H9 (cell line): Measurements from ENCODE around the gene GLRA2. TPM values are rescaled to one million over a fixed set of nuclear protein-coding genes. Genes with fewer than 3 reads are reported as not detected.

Experiments used
- DNase-seq: peaks from one replicate; pipeline ENCODE4 v3.0.0-alpha.2; 2017
- H2AFZ ChIP-seq: one replicate; pipeline ENCODE4 v1.6.1; 2013; ENCODE audit warnings: mild to moderate bottlenecking, low read length, control low read depth, moderate library complexity
- H2AK5ac ChIP-seq: 2 replicates; pipeline ENCODE4 v1.6.1; 2013; ENCODE audit warnings: low read length, control low read depth, mixed read lengths; ENCODE audit not compliant: insufficient read length
- H2BK120ac ChIP-seq: one replicate; pipeline ENCODE4 v1.6.1; 2013; ENCODE audit warnings: low read depth, mild to moderate bottlenecking, low read length, control low read depth, inconsistent platforms; ENCODE audit not compliant: poor library complexity, severe bottlenecking
- H2BK12ac ChIP-seq: 2 replicates; pipeline ENCODE4 v1.6.1; 2013; ENCODE audit warnings: low read length, control low read depth, mixed read lengths, low read depth; ENCODE audit not compliant: insufficient read length
- H2BK15ac ChIP-seq: 2 replicates; pipeline ENCODE4 v1.6.1; 2013; ENCODE audit warnings: low read depth, low read length, control low read depth
- H2BK20ac ChIP-seq: one replicate; pipeline ENCODE4 v1.6.1; 2013; ENCODE audit warnings: low read depth, mild to moderate bottlenecking, low read length, control low read depth, inconsistent platforms; ENCODE audit not compliant: poor library complexity, severe bottlenecking
- H2BK5ac ChIP-seq: 2 replicates; pipeline ENCODE4 v1.6.1; 2013; ENCODE audit warnings: low read length, control low read depth, mixed read lengths; ENCODE audit not compliant: insufficient read length
- H3K14ac ChIP-seq: 2 replicates; pipeline ENCODE4 v1.6.1; 2013; ENCODE audit warnings: low read length, control low read depth; ENCODE audit not compliant: insufficient read depth
- H3K18ac ChIP-seq: 2 replicates; pipeline ENCODE4 v1.6.1; 2013; ENCODE audit warnings: low read depth, mild to moderate bottlenecking, mixed read lengths, low read length, control low read depth; ENCODE audit not compliant: insufficient read length
- H3K23ac ChIP-seq: 2 replicates; pipeline ENCODE4 v1.6.1; 2013; ENCODE audit warnings: low read length, control low read depth, mixed read lengths, low read depth; ENCODE audit not compliant: insufficient read length
- H3K23me2 ChIP-seq: 2 replicates; pipeline ENCODE4 v1.6.1; 2013; ENCODE audit warnings: low read depth, mild to moderate bottlenecking, mixed read lengths, low read length, control low read depth; ENCODE audit not compliant: insufficient read length, poor library complexity, severe bottlenecking
- H3K27ac ChIP-seq: 2 replicates; pipeline ENCODE4 v1.5.1; 2013; ENCODE audit warnings: low read length, control low read depth, mixed read lengths, low read depth; ENCODE audit not compliant: insufficient read length
- H3K27me3 ChIP-seq: 2 replicates; pipeline ENCODE4 v1.6.1; 2013; ENCODE audit warnings: low read length, control low read depth, inconsistent platforms; ENCODE audit not compliant: insufficient read depth
- H3K4ac ChIP-seq: 2 replicates; pipeline ENCODE4 v1.6.1; 2013; ENCODE audit warnings: low read depth, mild to moderate bottlenecking, control low read depth, inconsistent platforms, low read length, moderate library complexity
- H3K4me1 ChIP-seq: 2 replicates; pipeline ENCODE4 v1.6.1; 2013; ENCODE audit warnings: low read length, control low read depth, inconsistent platforms; ENCODE audit not compliant: insufficient read depth
- H3K4me2 ChIP-seq: 2 replicates; pipeline ENCODE4 v1.6.1; 2013; ENCODE audit warnings: low read length, control low read depth, mixed read lengths; ENCODE audit not compliant: insufficient read length, insufficient read depth
- H3K56ac ChIP-seq: 2 replicates; pipeline ENCODE4 v1.6.1; 2013; ENCODE audit warnings: low read depth, mild to moderate bottlenecking, mixed read lengths, low read length, control low read depth; ENCODE audit not compliant: insufficient read length
- H3K79me1 ChIP-seq: 2 replicates; pipeline ENCODE4 v1.6.1; 2013; ENCODE audit warnings: low read depth, mild to moderate bottlenecking, moderate library complexity, low read length, control low read depth, inconsistent platforms; ENCODE audit not compliant: insufficient read depth, poor library complexity, severe bottlenecking
- H3K79me2 ChIP-seq: 2 replicates; pipeline ENCODE4 v1.6.1; 2013; ENCODE audit warnings: low read length, control low read depth, inconsistent platforms; ENCODE audit not compliant: insufficient read depth
- H3K9ac ChIP-seq: 2 replicates; pipeline ENCODE4 v1.6.1; 2013; ENCODE audit warnings: low read length, control low read depth, mixed read lengths; ENCODE audit not compliant: insufficient read length; ENCODE audit errors: extremely low read depth
- H3K9me3 ChIP-seq: one replicate; pipeline ENCODE4 v1.6.1; 2013; ENCODE audit warnings: low read depth, low read length, inconsistent platforms; ENCODE audit not compliant: control insufficient read depth
- H3T11ph ChIP-seq: one replicate; pipeline ENCODE4 v1.6.1; 2013; ENCODE audit warnings: mild to moderate bottlenecking, low read length, control low read depth, inconsistent platforms
- H4K20me1 ChIP-seq: one replicate; pipeline ENCODE4 v1.6.1; 2013; ENCODE audit not compliant: control insufficient read depth, insufficient read length, insufficient read depth
- H4K5ac ChIP-seq: 2 replicates; pipeline ENCODE4 v1.6.1; 2013; ENCODE audit warnings: low read depth, mild to moderate bottlenecking, mixed read lengths, low read length, control low read depth; ENCODE audit not compliant: insufficient read length
- H4K8ac ChIP-seq: replicated peaks from 2 replicates; pipeline ENCODE4 v1.6.1; 2013; ENCODE audit warnings: low read length, control low read depth, mixed read lengths, low read depth; ENCODE audit not compliant: insufficient read length
- H4K91ac ChIP-seq: 2 replicates; pipeline ENCODE4 v1.6.1; 2013; ENCODE audit warnings: low read depth, mild to moderate bottlenecking, moderate library complexity, mixed read lengths, low read length, control low read depth; ENCODE audit not compliant: insufficient read length
- H3K27ac Mint-ChIP-seq, 3 experiments: 2 replicates in 2 of 3; 3 replicates in 1 of 3; pipeline ENCODE4 v1.8.0; 2020 to 2021; ENCODE audit warnings: mixed read lengths in 3 of 3, mild to moderate bottlenecking in 1 of 3, moderate library complexity in 1 of 3
- H3K27me3 Mint-ChIP-seq: 2 replicates; pipeline ENCODE4 v1.8.0; 2021; ENCODE audit warnings: low read depth, mild to moderate bottlenecking, moderate library complexity, mixed read lengths
- H3K36me3 Mint-ChIP-seq, 3 experiments: 2 replicates in 2 of 3; 3 replicates in 1 of 3; pipeline ENCODE4 v1.8.0; 2020 to 2021; ENCODE audit warnings: low read depth in 3 of 3, mixed read lengths in 3 of 3; ENCODE audit not compliant: insufficient read depth in 1 of 3
- H3K4me1 Mint-ChIP-seq, 2 experiments: 2 replicates each; pipeline ENCODE4 v1.8.0; 2020; ENCODE audit warnings: mixed read lengths in 2 of 2
- H3K4me3 Mint-ChIP-seq, 2 experiments: 2 replicates in 1 of 2; 3 replicates in 1 of 2; pipeline ENCODE4 v1.8.0; 2020 to 2021; ENCODE audit warnings: mild to moderate bottlenecking in 2 of 2, mixed read lengths in 2 of 2, moderate library complexity in 1 of 2
- H3K9me3 Mint-ChIP-seq, 2 experiments: 2 replicates in 1 of 2; 3 replicates in 1 of 2; pipeline ENCODE4 v1.8.0; 2020; ENCODE audit warnings: mild to moderate bottlenecking in 2 of 2, mixed read lengths in 2 of 2, moderate library complexity in 1 of 2
- CTCF ChIP-seq: fragments of 200-600 bp; sonication (generic); conservative IDR thresholded peaks from 3 replicates; pipeline ENCODE4 v1.8.0; 2021; ENCODE audit warnings: antibody characterized with exemption, mild to moderate bottlenecking
- WGBS: extraction: QIAGEN DNeasy Blood & Tissue Kit; methylation state at CpG from one replicate; pipeline ENCODE4 v1.1.7; 2013; ENCODE audit warnings: missing lambda C conversion rate, low lambda C conversion rate, mixed read lengths; ENCODE audit not compliant: insufficient read length; ENCODE audit errors: extremely low coverage; 5-methylcytosine and 5-hydroxymethylcytosine counted together
- total RNA-seq: library from RNA; stranded (reverse); gene quantifications from 2 replicates; pipeline ENCODE4 v1.2.1, GENCODE V29; 2021

Gene GLRA2
- total RNA-seq, 1 experiment from 2014 or later, result not detected

DNA sequence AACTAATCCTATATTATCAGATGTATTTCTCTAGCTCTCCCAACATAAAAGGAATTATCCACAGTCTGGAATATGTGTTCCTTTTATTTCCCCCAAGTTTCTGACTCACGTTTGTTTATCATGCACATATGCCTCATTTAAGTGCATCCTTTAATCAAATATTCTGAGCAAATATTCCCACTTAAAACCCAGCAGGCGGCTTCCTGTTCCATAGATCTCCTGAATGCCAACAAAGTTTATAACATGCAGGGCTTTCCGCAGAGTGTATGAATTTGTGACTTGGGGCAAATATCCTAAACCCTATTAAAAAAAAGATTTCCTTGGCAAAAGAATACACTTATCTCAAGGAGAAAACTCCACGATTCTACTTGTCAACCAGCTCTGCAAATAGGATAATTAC, 16.9 kb downstream of the GLRA2 start:
- Histone ChIP-seq H3K27me3 (no peaks in the 10 kb centered on the region), H3K4me2 (no peak overlapping the region), H3K14ac (no peak overlapping the region), H3T11ph (no peak overlapping the region), H4K91ac (no peak overlapping the region), H3K79me2 (no peaks in the 10 kb centered on the region), H2BK5ac (no peak overlapping the region), H3K27ac (no peak overlapping the region), H3K9me3 (no peaks in the 10 kb centered on the region), H2BK120ac (no peak overlapping the region), H3K56ac (no peak overlapping the region), H3K4ac (no peak overlapping the region), H4K8ac (no peak overlapping the region), H2BK15ac (no peak overlapping the region), H2AFZ (no peak overlapping the region), H3K18ac (no peak overlapping the region), H4K20me1 (no peaks in the 10 kb centered on the region), H2AK5ac (no peak overlapping the region), H3K79me1 (no peaks in the 10 kb centered on the region), H3K9ac (no peak overlapping the region), H3K4me1 (no peaks in the 10 kb centered on the region; the same call in 1 of the 2 replicates), H3K23me2 (no peaks in the 10 kb centered on the region), H2BK12ac (no peak overlapping the region), H2BK20ac (no peak overlapping the region), H3K23ac (no peak overlapping the region), H4K5ac (no peak overlapping the region)
- Mint-ChIP-seq H3K27me3 (no peaks in the 10 kb centered on the region), H3K4me3 (no peak overlapping the region), H3K36me3 (no peaks in the 10 kb centered on the region), H3K9me3 (peaks cover 43% of the 10 kb centered on the region in 2 experiments), H3K4me1 (no peaks in the 10 kb centered on the region), H3K27ac (no peak overlapping the region)
- DNase-seq, result no peak
- no peak for TF ChIP-seq CTCF
- no CpG with 5 or more reads among the region's 4 CpGs for WGBS
